Osteocyte (in vitro differentiated cells): ENCODE measurements around the gene TMEM232. TPM values are rescaled to one million over a fixed set of nuclear protein-coding genes. Genes with fewer than 3 reads are reported as not detected.
"Not testable (repeated sequence)": the region's sequence is repeated elsewhere in the genome, so short reads cannot be mapped to it uniquely, and the experiment has no call there.

Experiments
- DNase-seq: peaks from one replicate; pipeline ENCODE4 v3.0.0; 2021; ENCODE audit warnings: mixed read lengths; ENCODE audit not compliant: unreplicated experiment; ENCODE audit errors: extremely low spot score
- H3K27ac Mint-ChIP-seq: one replicate; pipeline ENCODE4 v1.8.0; 2021; ENCODE audit warnings: mild to moderate bottlenecking, mixed read lengths; ENCODE audit not compliant: unreplicated experiment
- H3K27me3 Mint-ChIP-seq: one replicate; pipeline ENCODE4 v1.8.0; 2021; ENCODE audit warnings: mixed read lengths; ENCODE audit not compliant: unreplicated experiment
- H3K36me3 Mint-ChIP-seq: one replicate; pipeline ENCODE4 v1.8.0; 2021; ENCODE audit warnings: mixed read lengths; ENCODE audit not compliant: unreplicated experiment
- H3K4me1 Mint-ChIP-seq: one replicate; pipeline ENCODE4 v1.8.0; 2021; ENCODE audit warnings: mixed read lengths; ENCODE audit not compliant: unreplicated experiment
- H3K4me3 Mint-ChIP-seq: one replicate; pipeline ENCODE4 v1.8.0; 2021; ENCODE audit warnings: mild to moderate bottlenecking, moderate library complexity, mixed read lengths; ENCODE audit not compliant: unreplicated experiment
- H3K9me3 Mint-ChIP-seq: one replicate; pipeline ENCODE4 v1.8.0; 2021; ENCODE audit warnings: mixed read lengths; ENCODE audit not compliant: unreplicated experiment
- total RNA-seq: library from RNA; stranded (reverse); gene quantifications from 2 replicates; pipeline ENCODE4 v1.2.1, GENCODE V29; 2021
- TF ChIP-seq, protein P1 (sequence below): fragments of 200-600 bp; sonication (generic); IDR thresholded peaks from 2 replicates; pipeline ENCODE4 v1.5.0; 2021; ENCODE audit warnings: antibody characterized with exemption, mild to moderate bottlenecking, moderate library complexity

TMEM232 gene
- total RNA-seq, 1 donor from 2014 or later: 3.5 TPM

DNA sequence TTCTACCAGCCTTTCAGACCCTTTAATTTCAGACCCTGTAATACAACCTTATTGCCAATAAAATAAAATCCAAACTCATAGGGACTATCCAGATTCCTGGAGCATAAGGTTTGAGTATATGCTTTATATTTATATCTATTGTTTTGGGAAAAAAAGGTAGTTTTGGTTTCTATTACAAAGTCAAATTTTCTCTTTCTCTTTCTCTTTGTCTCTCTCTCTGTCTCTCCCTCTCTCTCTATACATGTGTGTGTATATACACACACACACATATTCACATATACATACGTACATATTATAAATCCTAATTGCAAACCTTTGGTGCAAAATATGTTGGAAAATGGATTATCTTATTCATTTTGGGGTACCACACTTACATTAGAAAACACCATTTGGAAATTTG, 39.0 kb downstream of the TMEM232 start:
- H3K27ac Mint-ChIP-seq: no peak overlapping the region
- H3K4me3 Mint-ChIP-seq: no peak overlapping the region
- H3K9me3 Mint-ChIP-seq: no peaks in the 10 kb centered on the region
- H3K27me3 Mint-ChIP-seq: peaks cover 8% of the 10 kb centered on the region
- DNase-seq: no peak
- peaks cover 1% of the 10 kb centered on the region for H3K4me1 Mint-ChIP-seq
- TF ChIP-seq, protein P1, sequence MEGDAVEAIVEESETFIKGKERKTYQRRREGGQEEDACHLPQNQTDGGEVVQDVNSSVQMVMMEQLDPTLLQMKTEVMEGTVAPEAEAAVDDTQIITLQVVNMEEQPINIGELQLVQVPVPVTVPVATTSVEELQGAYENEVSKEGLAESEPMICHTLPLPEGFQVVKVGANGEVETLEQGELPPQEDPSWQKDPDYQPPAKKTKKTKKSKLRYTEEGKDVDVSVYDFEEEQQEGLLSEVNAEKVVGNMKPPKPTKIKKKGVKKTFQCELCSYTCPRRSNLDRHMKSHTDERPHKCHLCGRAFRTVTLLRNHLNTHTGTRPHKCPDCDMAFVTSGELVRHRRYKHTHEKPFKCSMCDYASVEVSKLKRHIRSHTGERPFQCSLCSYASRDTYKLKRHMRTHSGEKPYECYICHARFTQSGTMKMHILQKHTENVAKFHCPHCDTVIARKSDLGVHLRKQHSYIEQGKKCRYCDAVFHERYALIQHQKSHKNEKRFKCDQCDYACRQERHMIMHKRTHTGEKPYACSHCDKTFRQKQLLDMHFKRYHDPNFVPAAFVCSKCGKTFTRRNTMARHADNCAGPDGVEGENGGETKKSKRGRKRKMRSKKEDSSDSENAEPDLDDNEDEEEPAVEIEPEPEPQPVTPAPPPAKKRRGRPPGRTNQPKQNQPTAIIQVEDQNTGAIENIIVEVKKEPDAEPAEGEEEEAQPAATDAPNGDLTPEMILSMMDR: no peak
- no peaks in the 10 kb centered on the region for H3K36me3 Mint-ChIP-seq

DNA sequence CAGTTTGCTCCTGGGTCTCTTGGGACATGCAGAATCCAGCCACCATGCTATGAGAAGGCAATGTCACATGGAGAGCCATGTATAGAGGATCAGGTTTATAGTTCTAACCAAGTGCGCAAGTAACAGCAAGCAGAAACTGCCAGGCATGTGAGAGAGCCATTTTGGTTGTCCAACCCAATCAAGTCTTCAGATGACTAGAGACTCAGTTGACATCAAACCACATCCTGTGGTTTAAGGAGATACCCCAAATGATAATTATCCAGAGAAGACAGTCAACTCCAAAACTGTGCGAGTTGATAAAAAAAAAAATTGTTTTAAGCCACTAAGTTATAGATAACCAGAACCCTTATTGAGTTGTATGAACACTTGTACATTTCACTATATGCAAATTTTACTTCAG, 40.2 kb downstream of the TMEM232 start:
- no peak for DNase-seq
- H3K4me3 Mint-ChIP-seq: no peak overlapping the region
- peaks cover 16% of the 10 kb centered on the region for H3K27me3 Mint-ChIP-seq

DNA sequence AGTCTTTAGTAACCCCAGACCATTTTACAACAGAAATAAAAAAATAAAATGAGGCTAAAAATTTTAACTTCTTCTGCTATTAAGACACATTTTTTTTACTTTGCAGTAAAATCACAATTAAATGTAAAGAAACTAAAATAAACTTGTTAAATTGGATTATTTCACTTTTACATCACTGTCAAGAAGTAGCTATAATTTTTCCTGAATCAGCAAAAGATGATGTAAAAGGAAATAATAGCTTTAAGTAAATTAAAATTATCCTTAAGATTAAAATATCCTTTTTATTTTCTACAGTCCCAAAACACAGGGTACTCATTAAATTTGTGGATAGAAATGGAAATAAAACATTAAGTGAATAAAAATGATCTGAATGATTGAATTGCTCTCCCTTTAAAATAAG, 44.5 kb downstream of the TMEM232 start:
- H3K36me3 Mint-ChIP-seq: no peaks in the 10 kb centered on the region
- TF ChIP-seq, protein P1: no peak
- H3K27ac Mint-ChIP-seq: no peak overlapping the region
- H3K27me3 Mint-ChIP-seq: peaks cover 30% of the 10 kb centered on the region
- no peak overlapping the region for H3K4me3 Mint-ChIP-seq
- H3K9me3 Mint-ChIP-seq: no peaks in the 10 kb centered on the region
- DNase-seq: no peak
- H3K4me1 Mint-ChIP-seq: peaks cover 1% of the 10 kb centered on the region

More for the DNA sequence above, 40.2 kb downstream of the TMEM232 start:
- no peaks in the 10 kb centered on the region for H3K9me3 Mint-ChIP-seq
- no peak overlapping the region for H3K27ac Mint-ChIP-seq
- TF ChIP-seq, protein P1: no peak
- peaks cover 1% of the 10 kb centered on the region for H3K4me1 Mint-ChIP-seq
- H3K36me3 Mint-ChIP-seq: no peaks in the 10 kb centered on the region

DNA sequence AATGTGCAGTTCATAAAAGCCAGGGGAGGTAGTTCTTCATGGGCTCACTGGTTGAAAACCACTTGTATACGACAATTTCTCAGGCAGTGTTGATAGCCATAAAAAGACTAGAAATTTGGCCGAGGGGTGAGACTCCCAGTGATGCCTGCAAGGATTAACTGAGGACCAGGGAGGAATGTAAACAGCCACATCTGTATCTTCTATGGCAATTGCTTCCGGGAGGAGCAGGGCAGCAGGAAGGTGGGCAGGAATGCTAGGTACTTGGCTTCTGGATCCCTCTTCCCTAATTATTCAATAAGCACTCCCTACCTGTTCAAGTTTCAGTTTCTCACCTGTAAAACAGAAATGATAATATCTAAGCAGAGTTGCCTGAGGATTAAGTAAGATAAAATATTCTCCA, 45.4 kb downstream of the TMEM232 start:
- peaks cover 1% of the 10 kb centered on the region for H3K4me1 Mint-ChIP-seq
- H3K9me3 Mint-ChIP-seq: no peaks in the 10 kb centered on the region
- peaks cover 30% of the 10 kb centered on the region for H3K27me3 Mint-ChIP-seq
- TF ChIP-seq, protein P1: no peak
- no peak for DNase-seq
- H3K27ac Mint-ChIP-seq: no peak overlapping the region
- H3K36me3 Mint-ChIP-seq: no peaks in the 10 kb centered on the region
- H3K4me3 Mint-ChIP-seq: no peak overlapping the region

DNA sequence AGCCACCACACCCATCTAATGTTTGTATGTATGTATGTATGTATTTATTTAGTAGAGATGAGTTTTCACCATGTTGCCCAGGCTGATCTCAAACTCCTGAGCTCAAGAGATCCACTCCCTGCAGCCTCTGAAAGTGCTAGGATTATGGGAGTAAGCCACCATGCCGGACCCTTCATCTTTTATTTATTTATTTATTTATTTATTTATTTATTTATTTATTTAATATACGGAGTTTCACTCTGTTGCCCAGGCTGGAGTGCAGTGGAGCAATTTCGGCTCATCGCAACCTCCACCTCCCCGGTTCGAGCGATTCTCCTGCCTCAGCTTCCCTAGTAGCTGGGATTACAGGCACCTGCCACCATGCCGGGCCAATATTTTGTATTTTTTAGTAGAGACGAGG, 49.9 kb downstream of the TMEM232 start:
- DNase-seq, H3K36me3 Mint-ChIP-seq, H3K4me3 Mint-ChIP-seq, H3K9me3 Mint-ChIP-seq, H3K4me1 Mint-ChIP-seq, H3K27ac Mint-ChIP-seq: not testable (repeated sequence)
- H3K27me3 Mint-ChIP-seq: peaks cover 22% of the 10 kb centered on the region

DNA sequence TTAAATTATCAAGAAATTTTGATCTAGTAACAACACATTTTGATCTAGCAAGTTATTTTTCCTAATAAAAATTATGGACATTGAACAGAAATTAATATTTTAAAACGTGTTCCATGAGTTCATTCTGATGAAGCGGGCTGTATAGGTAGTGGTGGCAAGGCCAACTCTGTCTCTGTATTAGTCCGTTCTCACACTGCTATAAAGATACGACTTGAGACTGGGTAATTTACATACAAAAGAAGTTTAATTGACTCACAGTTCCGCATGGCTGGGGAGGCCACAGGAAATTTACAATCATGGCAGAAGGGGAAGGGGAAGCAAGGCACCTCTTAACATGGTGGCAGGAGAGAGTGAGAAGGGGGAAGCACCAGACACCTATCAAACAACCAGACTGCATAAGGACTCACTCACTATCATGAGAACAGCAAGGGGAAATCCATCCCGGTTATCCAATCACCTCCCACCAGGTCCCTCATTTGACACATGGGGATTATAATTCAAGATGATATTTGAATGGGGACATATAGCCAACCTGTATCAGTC, 61.2 kb downstream of the TMEM232 start:
- peaks cover 23% of the 10 kb centered on the region for H3K27me3 Mint-ChIP-seq
- no peak overlapping the region for H3K4me3 Mint-ChIP-seq
- H3K4me1 Mint-ChIP-seq: no peaks in the 10 kb centered on the region
- DNase-seq: no peak
- TF ChIP-seq, protein P1: no peak
- H3K36me3 Mint-ChIP-seq: no peaks in the 10 kb centered on the region
- no peaks in the 10 kb centered on the region for H3K9me3 Mint-ChIP-seq
- H3K27ac Mint-ChIP-seq: no peak overlapping the region
